Measurements from ENCODE around the gene CDH4. TPM values are rescaled to one million over a fixed set of nuclear protein-coding genes. Genes with fewer than 3 reads are reported as not detected.

CDH4 gene
- total and polyA plus RNA-seq, 2 donors from 2014 or later, result 1.1 TPM; not detected in 1

DNA sequence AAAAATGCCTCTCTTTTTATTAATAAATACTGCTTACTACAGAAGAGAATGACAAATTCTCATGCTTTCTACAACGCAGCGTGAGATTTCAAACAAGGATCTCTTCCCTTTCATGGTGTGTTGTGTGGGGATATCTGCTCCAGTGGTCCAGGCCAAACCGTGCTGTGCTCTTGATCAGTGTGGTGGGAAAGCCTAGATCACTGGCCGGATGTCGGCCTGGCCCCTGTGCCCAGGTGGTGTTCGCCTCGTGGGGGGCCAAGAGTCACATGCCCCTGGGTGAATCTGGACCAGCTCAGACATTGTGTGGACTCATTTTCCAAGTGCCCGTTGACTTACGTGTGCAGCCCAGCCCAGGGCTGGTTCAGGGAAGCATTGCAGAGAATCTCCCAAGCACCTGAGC is 4.3 kb downstream of the CDH4 start:
- TF ChIP-seq, protein P1, sequence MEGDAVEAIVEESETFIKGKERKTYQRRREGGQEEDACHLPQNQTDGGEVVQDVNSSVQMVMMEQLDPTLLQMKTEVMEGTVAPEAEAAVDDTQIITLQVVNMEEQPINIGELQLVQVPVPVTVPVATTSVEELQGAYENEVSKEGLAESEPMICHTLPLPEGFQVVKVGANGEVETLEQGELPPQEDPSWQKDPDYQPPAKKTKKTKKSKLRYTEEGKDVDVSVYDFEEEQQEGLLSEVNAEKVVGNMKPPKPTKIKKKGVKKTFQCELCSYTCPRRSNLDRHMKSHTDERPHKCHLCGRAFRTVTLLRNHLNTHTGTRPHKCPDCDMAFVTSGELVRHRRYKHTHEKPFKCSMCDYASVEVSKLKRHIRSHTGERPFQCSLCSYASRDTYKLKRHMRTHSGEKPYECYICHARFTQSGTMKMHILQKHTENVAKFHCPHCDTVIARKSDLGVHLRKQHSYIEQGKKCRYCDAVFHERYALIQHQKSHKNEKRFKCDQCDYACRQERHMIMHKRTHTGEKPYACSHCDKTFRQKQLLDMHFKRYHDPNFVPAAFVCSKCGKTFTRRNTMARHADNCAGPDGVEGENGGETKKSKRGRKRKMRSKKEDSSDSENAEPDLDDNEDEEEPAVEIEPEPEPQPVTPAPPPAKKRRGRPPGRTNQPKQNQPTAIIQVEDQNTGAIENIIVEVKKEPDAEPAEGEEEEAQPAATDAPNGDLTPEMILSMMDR (IDR thresholded peaks at IDR 0.05; ENCODE audit: borderline replicate concordance, extremely low read depth, insufficient read depth), result no peak
- H3K27ac ChIP-seq (ENCODE audit: low read depth in 2 of 2, low read length in 2 of 2), result no peak overlapping the region
- no peak overlapping the region for H3K9ac ChIP-seq (ENCODE audit: low read length in 3 of 3)
- H3K36me3 ChIP-seq (ENCODE audit: control insufficient read depth in 2 of 3, insufficient read depth in 3 of 3, low read length in 3 of 3), result no peaks in the 10 kb centered on the region
- intact Hi-C loops (cut with DNase I), result no loop called here
- FAIRE-seq, result no peak
- no peak for DNase-seq
- H3K4me3 ChIP-seq (ENCODE audit: low read length in 3 of 3), result no peak overlapping the region
- H3K27me3 ChIP-seq (ENCODE audit: control insufficient read depth, insufficient read depth, low read length), result peaks cover 7% of the 10 kb centered on the region
- no peaks in the 10 kb centered on the region for H3K9me3 ChIP-seq (ENCODE audit: control insufficient read depth in 2 of 3, insufficient read depth in 1 of 3, low read length in 3 of 3)
- peaks cover 0 to 2% (median 0%) of the 10 kb centered on the region in 3 donors for H3K4me1 ChIP-seq (ENCODE audit: control insufficient read depth in 2 of 3, insufficient read depth in 2 of 3, low read depth in 1 of 3, low read length in 3 of 3)

DNA sequence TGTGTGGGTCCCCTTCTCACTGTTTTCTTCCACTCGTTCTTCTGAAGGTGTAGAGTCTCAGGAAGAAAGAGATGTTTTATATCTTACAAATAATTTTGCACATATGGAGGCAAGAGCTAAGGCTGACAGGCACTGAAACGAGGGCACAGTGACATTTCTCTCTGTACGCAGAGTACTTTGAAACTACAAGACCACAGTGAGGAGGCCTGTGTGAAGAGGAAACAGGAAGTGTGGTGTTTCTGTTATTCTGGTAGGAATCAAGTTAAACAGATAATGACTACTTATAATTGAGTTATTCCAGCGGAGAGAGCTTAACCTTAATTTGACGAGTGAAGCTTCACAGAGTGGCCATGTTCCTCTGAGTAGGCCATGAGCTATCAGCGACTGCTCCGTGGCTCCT is 4.8 kb downstream of the CDH4 start:
- peaks cover 0 to 2% (median 0%) of the 10 kb centered on the region in 3 donors for H3K4me1 ChIP-seq (ENCODE audit: control insufficient read depth in 2 of 3, insufficient read depth in 2 of 3, low read depth in 1 of 3, low read length in 3 of 3)
- no peak overlapping the region for H3K9ac ChIP-seq (ENCODE audit: low read length in 3 of 3)
- DNase-seq (no peak), FAIRE-seq (no peak)
- intact Hi-C loops (cut with DNase I), result no loop called here
- H3K4me3 ChIP-seq (ENCODE audit: low read length in 3 of 3), result no peak overlapping the region
- TF ChIP-seq, protein P1 (IDR thresholded peaks at IDR 0.05; ENCODE audit: borderline replicate concordance, extremely low read depth, insufficient read depth), result no peak
- H3K27me3 ChIP-seq (ENCODE audit: control insufficient read depth, insufficient read depth, low read length), result peaks cover 4% of the 10 kb centered on the region
- H3K9me3 ChIP-seq (ENCODE audit: control insufficient read depth in 2 of 3, insufficient read depth in 1 of 3, low read length in 3 of 3), result no peaks in the 10 kb centered on the region
- H3K27ac ChIP-seq (ENCODE audit: low read depth in 2 of 2, low read length in 2 of 2), result no peak overlapping the region
- no peaks in the 10 kb centered on the region for H3K36me3 ChIP-seq (ENCODE audit: control insufficient read depth in 2 of 3, insufficient read depth in 3 of 3, low read length in 3 of 3)

DNA sequence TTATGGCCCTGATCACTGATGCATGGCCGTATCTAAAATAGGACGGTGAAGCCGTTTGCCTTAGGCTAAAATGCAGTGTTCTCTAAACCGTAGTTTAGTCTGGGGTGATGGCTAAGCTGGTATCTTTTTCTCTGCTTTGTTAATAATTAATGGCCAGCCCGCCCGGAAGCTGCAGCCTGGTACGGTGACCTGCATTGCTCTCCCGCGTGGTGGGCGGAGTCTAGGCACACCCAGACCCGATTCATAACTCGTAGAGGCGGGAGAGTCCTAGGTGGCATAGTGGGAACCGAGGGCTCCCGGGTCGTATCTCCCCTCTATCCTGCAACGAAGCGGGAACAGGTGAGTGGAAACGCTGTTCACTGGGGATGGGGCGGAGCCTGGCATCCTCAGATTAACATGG is 5.5 kb downstream of the CDH4 start:
- DNase-seq (peak in 4 of 5 donors; percentile 58 to 70 (median 64)), FAIRE-seq (no peak)
- H3K9ac ChIP-seq (ENCODE audit: low read length in 3 of 3), result no peak overlapping the region
- peaks cover 4% of the 10 kb centered on the region for H3K27me3 ChIP-seq (ENCODE audit: control insufficient read depth, insufficient read depth, low read length)
- TF ChIP-seq, protein P1 (IDR thresholded peaks at IDR 0.05; ENCODE audit: borderline replicate concordance, extremely low read depth, insufficient read depth), result no peak
- H3K27ac ChIP-seq (ENCODE audit: low read depth in 2 of 2, low read length in 2 of 2), result no peak overlapping the region
- intact Hi-C loops (cut with DNase I), result no loop called here
- H3K9me3 ChIP-seq (ENCODE audit: control insufficient read depth in 2 of 3, insufficient read depth in 1 of 3, low read length in 3 of 3), result no peaks in the 10 kb centered on the region
- peaks cover 0 to 2% (median 0%) of the 10 kb centered on the region in 3 donors for H3K4me1 ChIP-seq (ENCODE audit: control insufficient read depth in 2 of 3, insufficient read depth in 2 of 3, low read depth in 1 of 3, low read length in 3 of 3)
- no peak overlapping the region for H3K4me3 ChIP-seq (ENCODE audit: low read length in 3 of 3)
- no peaks in the 10 kb centered on the region for H3K36me3 ChIP-seq (ENCODE audit: control insufficient read depth in 2 of 3, insufficient read depth in 3 of 3, low read length in 3 of 3)

DNA sequence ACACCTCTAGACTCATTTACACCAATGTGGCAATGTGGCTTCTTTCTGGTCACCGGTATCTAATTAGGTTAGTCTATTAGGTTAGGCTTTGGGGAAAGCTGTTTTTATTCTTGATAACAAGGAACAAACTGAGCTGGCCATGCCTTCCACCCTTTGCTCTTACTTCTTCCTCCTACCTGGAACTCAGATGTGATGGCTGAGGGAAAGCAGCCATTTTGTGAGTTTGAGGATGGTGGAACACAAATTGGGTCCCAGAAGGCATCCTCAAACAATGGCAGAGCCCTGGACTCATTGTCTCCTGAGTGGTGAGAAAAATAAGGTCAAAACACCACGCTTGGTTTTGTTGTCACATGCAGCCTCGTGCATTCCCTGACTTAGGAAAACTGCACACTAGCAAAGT is 7.7 kb downstream of the CDH4 start:
- TF ChIP-seq, protein P1 (IDR thresholded peaks at IDR 0.05; ENCODE audit: borderline replicate concordance, extremely low read depth, insufficient read depth), result no peak
- no peak for FAIRE-seq
- no peak overlapping the region for H3K27ac ChIP-seq (ENCODE audit: low read depth in 2 of 2, low read length in 2 of 2)
- H3K4me3 ChIP-seq (ENCODE audit: low read length in 3 of 3), result no peak overlapping the region
- no peaks in the 10 kb centered on the region for H3K27me3 ChIP-seq (ENCODE audit: control insufficient read depth, insufficient read depth, low read length)
- intact Hi-C loops (cut with DNase I), result no loop called here
- DNase-seq, result no peak
- H3K9me3 ChIP-seq (ENCODE audit: control insufficient read depth in 2 of 3, insufficient read depth in 1 of 3, low read length in 3 of 3), result no peaks in the 10 kb centered on the region
- H3K4me1 ChIP-seq (ENCODE audit: control insufficient read depth in 2 of 3, insufficient read depth in 2 of 3, low read depth in 1 of 3, low read length in 3 of 3), result no peaks in the 10 kb centered on the region
- H3K9ac ChIP-seq (ENCODE audit: low read length in 3 of 3), result no peak overlapping the region
- H3K36me3 ChIP-seq (ENCODE audit: control insufficient read depth in 2 of 3, insufficient read depth in 3 of 3, low read length in 3 of 3), result no peaks in the 10 kb centered on the region

Data from kidney (tissue), 14 donors.